Measurements from ENCODE around the gene SPPL2A.

GRCh38 chr15:50670115-50670514 is 95.4 kb downstream of the SPPL2A start:
- no peak for TF ChIP-seq CTCF (IDR thresholded peaks at IDR 0.05; ENCODE audit: low read length)
- no peak for TF ChIP-seq EZH2phosphoT487 (IDR thresholded peaks at IDR 0.05; ENCODE audit: low read length)

All from MM.1S (cell line).